ENCODE results near the gene ZNF443.
"Not testable (repeated sequence)": the region's sequence is repeated elsewhere in the genome, so short reads cannot be mapped to it uniquely, and the experiment has no call there.

- TF ChIP-seq, protein P1, sequence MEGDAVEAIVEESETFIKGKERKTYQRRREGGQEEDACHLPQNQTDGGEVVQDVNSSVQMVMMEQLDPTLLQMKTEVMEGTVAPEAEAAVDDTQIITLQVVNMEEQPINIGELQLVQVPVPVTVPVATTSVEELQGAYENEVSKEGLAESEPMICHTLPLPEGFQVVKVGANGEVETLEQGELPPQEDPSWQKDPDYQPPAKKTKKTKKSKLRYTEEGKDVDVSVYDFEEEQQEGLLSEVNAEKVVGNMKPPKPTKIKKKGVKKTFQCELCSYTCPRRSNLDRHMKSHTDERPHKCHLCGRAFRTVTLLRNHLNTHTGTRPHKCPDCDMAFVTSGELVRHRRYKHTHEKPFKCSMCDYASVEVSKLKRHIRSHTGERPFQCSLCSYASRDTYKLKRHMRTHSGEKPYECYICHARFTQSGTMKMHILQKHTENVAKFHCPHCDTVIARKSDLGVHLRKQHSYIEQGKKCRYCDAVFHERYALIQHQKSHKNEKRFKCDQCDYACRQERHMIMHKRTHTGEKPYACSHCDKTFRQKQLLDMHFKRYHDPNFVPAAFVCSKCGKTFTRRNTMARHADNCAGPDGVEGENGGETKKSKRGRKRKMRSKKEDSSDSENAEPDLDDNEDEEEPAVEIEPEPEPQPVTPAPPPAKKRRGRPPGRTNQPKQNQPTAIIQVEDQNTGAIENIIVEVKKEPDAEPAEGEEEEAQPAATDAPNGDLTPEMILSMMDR (IDR thresholded peaks at IDR 0.05) = not testable (repeated sequence)
- TF ChIP-seq EZH2 (IDR thresholded peaks at IDR 0.05) = not testable (repeated sequence)
Observed at GRCh38 chr19:12486265-12486783, 45.5 kb upstream of the ZNF443 start.
